Measurements from ENCODE around the gene CIC. TPM values are rescaled to one million over a fixed set of nuclear protein-coding genes. Genes with fewer than 3 reads are reported as not detected.

The CIC gene
- total RNA-seq, 1 donor from 2014 or later: 33.3 TPM

DNA sequence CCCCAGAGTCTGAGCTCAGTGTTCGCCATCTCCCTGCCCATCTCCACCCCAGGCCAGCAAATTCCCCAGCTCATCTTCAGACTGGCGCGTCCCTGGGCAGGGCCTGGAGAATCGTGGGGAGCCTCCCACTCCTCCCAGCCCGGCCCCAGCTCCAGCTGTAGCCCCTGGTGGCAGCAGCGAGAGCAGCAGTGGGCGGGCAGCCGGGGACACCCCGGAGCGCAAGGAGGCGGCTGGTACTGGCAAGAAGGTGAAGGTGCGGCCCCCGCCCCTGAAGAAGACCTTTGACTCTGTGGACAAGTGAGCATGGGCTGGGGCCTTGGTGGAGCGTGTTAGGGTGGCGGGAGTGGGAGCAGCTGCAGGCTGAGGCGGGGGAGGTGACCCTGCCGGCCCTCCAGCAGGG lies 24.5 kb downstream of the CIC start:
- intact Hi-C loops (cut with micrococcal nuclease): no loop called here
- peaks cover 60% of the 10 kb centered on the region for H3K36me3 ChIP-seq

DNA sequence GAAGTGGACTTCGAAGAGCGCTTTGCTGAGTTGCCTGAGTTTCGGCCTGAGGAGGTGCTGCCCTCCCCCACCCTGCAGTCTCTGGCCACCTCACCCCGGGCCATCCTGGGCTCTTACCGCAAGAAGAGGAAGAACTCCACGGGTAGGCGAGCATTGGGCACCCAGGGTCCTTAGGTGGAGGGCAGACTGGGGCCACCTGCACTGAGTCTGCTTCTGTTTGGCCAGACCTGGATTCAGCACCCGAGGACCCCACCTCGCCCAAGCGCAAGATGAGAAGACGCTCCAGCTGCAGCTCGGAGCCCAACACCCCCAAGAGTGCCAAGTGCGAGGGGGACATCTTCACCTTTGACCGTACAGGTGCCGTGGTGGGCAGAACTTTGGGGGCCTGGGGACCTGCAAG lies 24.9 kb downstream of the CIC start:
- no peak for TF ChIP-seq CTCF (IDR thresholded peaks at IDR 0.05; ENCODE audit: borderline replicate concordance)
- H3K27ac ChIP-seq (replicated peaks): no peak overlapping the region
- peaks cover 56% of the 10 kb centered on the region for H3K36me3 ChIP-seq
- DNase-seq: no peak
- no peak overlapping the region for H3K4me3 ChIP-seq
- no peaks in the 10 kb centered on the region for H3K4me1 ChIP-seq
- H3K9me3 ChIP-seq (replicated peaks): no peaks in the 10 kb centered on the region
- intact Hi-C loops (cut with micrococcal nuclease): no loop called here
- H3K27me3 ChIP-seq (ENCODE audit: low read depth): no peaks in the 10 kb centered on the region

More for the DNA sequence above, 24.5 kb downstream of the CIC start:
- no peaks in the 10 kb centered on the region for H3K9me3 ChIP-seq (replicated peaks)
- H3K27me3 ChIP-seq (ENCODE audit: low read depth): no peaks in the 10 kb centered on the region
- H3K27ac ChIP-seq (replicated peaks): no peak overlapping the region
- no peak for DNase-seq
- H3K4me3 ChIP-seq: no peak overlapping the region
- H3K4me1 ChIP-seq: no peaks in the 10 kb centered on the region
- TF ChIP-seq CTCF (IDR thresholded peaks at IDR 0.05; ENCODE audit: borderline replicate concordance): no peak

DNA sequence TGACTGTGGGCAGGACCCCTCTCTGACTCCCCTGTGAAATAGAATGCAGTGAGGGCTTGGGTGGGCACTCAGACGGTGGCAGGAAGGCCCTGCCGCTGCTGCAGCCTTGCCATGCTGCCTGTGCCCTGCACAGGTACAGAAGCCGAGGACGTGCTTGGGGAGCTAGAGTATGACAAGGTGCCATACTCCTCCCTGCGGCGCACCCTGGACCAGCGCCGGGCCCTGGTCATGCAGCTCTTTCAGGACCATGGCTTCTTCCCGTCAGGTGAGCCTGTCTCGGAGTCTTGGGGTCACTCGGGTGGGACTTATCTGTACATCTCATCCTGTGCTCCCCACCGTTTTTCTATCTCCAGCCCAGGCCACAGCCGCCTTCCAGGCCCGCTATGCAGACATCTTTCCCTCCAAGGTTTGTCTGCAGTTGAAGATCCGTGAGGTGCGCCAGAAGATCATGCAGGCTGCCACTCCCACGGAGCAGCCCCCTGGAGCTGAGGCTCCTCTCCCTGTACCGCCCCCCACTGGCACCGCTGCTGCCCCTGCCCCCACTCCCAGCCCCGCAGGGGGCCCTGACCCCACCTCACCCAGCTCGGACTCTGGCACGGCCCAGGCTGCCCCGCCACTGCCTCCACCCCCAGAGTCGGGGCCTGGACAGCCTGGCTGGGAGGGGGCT lies 25.6 kb downstream of the CIC start:
- Histone ChIP-seq H3K36me3 (peaks cover 49% of the 10 kb centered on the region), H3K9me3 (replicated peaks) (no peaks in the 10 kb centered on the region), H3K4me3 (no peak overlapping the region), H3K27me3 (ENCODE audit: low read depth) (no peaks in the 10 kb centered on the region), H3K27ac (replicated peaks) (no peak overlapping the region), H3K4me1 (no peaks in the 10 kb centered on the region)
- DNase-seq: no peak
- no peak for TF ChIP-seq CTCF (IDR thresholded peaks at IDR 0.05; ENCODE audit: borderline replicate concordance)
- intact Hi-C loops (cut with micrococcal nuclease): no loop called here

GRCh38 chr19:42295342-42295741 lies 26.3 kb downstream of the CIC start:
- Histone ChIP-seq H3K4me3 (no peak overlapping the region), H3K9me3 (replicated peaks) (no peaks in the 10 kb centered on the region), H3K36me3 (peaks cover 42% of the 10 kb centered on the region), H3K27ac (replicated peaks) (no peak overlapping the region), H3K4me1 (no peaks in the 10 kb centered on the region), H3K27me3 (ENCODE audit: low read depth) (no peaks in the 10 kb centered on the region)
- no peak for DNase-seq
- TF ChIP-seq CTCF (IDR thresholded peaks at IDR 0.05; ENCODE audit: borderline replicate concordance): no peak
- intact Hi-C loops (cut with micrococcal nuclease): no loop called here

DNA sequence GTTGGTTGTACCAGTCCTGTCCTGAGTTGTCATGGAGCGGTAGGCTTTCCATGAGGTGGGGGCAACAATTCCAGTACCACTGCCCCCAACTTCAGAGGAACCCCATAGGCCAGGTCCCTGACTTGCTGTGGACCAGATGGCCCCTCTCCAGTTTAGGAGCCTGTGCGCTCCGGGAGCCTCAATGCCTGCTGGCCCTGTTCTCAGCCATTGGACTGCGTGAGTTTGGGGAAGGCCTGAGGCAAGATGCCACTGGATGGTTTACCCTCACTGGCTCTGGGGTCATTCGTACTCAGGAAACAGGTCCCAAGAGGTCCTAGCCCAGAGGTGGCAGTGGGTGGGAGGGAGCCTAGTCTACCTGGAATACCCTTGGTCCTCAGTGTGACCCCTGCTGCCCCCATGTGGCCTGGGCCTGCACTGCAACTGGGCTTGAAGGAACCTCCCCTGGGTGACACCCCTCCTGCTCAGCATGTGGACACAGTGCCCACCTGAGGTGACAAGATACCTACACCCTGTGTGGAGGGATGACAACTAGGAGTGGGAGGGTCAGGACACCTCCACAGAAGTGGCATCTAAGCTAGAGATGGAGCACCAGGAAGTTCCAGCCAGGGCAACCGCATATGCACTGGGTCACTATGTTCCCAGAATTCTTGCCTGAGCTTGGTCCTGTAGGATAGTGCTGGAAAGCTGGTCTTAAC lies 26.9 kb downstream of the CIC start:
- intact Hi-C loops (cut with micrococcal nuclease): no loop called here

More for the DNA sequence above, 26.9 kb downstream of the CIC start:
- peak; percentile 84 for DNase-seq
- peak; percentile 98 for TF ChIP-seq CTCF (IDR thresholded peaks at IDR 0.05; ENCODE audit: borderline replicate concordance)
- H3K36me3 ChIP-seq: peaks cover 36% of the 10 kb centered on the region
- no peaks in the 10 kb centered on the region for H3K27me3 ChIP-seq (ENCODE audit: low read depth)
- no peaks in the 10 kb centered on the region for H3K9me3 ChIP-seq (replicated peaks)
- no peaks in the 10 kb centered on the region for H3K4me1 ChIP-seq
- no peak overlapping the region for H3K4me3 ChIP-seq
- no peak overlapping the region for H3K27ac ChIP-seq (replicated peaks)

Data from left ventricle myocardium inferior (tissue), 1 donor.